KMS-11 (cell line): Measurements from ENCODE around the gene TRAK2.

Experiments used
- H2AFZ ChIP-seq: fragments of 200-600 bp; sonication (generic); 2 replicates; pipeline ENCODE4 v1.6.1; 2016; ENCODE audit warnings: antibody characterized with exemption, mixed run types, low read depth
- H3K27ac ChIP-seq: fragments of 200-600 bp; sonication (generic); 2 replicates; pipeline ENCODE4 v1.6.1; 2016; ENCODE audit warnings: mild to moderate bottlenecking, mixed run types
- H3K27me3 ChIP-seq: fragments of 200-600 bp; sonication (generic); 2 replicates; pipeline ENCODE4 v1.6.1; 2017; ENCODE audit warnings: mild to moderate bottlenecking, low read depth, mixed run types, moderate library complexity; ENCODE audit not compliant: insufficient read depth
- H3K36me3 ChIP-seq: fragments of 200-600 bp; sonication (generic); 2 replicates; pipeline ENCODE4 v1.6.1; 2017; ENCODE audit warnings: mild to moderate bottlenecking, mixed run types; ENCODE audit not compliant: insufficient read depth
- H3K4me1 ChIP-seq: fragments of 200-600 bp; sonication (generic); 2 replicates; pipeline ENCODE4 v1.6.1; 2016; ENCODE audit warnings: mild to moderate bottlenecking, low read depth, mixed run types; ENCODE audit not compliant: poor library complexity, severe bottlenecking
- H3K4me2 ChIP-seq: fragments of 200-600 bp; sonication (generic); 2 replicates; pipeline ENCODE4 v1.7.0; 2016; ENCODE audit warnings: mild to moderate bottlenecking, mixed run types
- H3K4me3 ChIP-seq: fragments of 200-600 bp; sonication (generic); IDR thresholded peaks from 2 replicates; pipeline ENCODE4 v1.6.1; 2017; ENCODE audit warnings: low read depth, low read length, mixed read lengths; ENCODE audit not compliant: insufficient read depth
- H3K79me2 ChIP-seq: fragments of 200-600 bp; sonication (generic); 2 replicates; pipeline ENCODE4 v1.6.1; 2016; ENCODE audit warnings: low read depth, mixed run types; ENCODE audit not compliant: insufficient read depth
- H3K9ac ChIP-seq: fragments of 200-600 bp; sonication (generic); 2 replicates; pipeline ENCODE4 v1.6.1; 2016; ENCODE audit warnings: mild to moderate bottlenecking, mixed run types
- H4K20me1 ChIP-seq: fragments of 200-600 bp; sonication (generic); 2 replicates; pipeline ENCODE4 v1.6.1; 2016; ENCODE audit warnings: mild to moderate bottlenecking, mixed run types; ENCODE audit not compliant: insufficient read depth
- TF ChIP-seq, protein P1 (sequence below): fragments of 200-600 bp; sonication (generic); conservative IDR thresholded peaks from 2 replicates; pipeline ENCODE4 v1.6.1; 2017; ENCODE audit warnings: low read depth, mild to moderate bottlenecking, antibody characterized with exemption, low read length, moderate library complexity, mixed read lengths

Gene TRAK2

DNA sequence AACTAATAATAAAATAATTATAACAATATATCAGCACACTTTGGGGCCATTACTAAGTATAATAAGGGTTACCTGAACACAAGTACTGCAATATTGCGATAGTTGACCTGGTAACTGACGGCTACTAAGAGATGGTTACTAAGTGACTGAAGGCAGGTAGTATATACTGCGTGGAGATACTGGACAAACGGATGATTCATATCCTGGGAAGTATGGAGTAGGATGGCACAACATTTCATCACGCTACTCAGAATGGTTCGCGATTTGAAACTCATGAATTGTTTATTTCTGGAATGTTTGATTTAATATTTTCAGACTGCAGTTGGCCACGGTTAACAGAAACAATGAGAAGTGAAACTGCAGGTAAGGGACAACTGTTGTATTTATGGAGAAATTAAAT, 54.7 kb downstream of the TRAK2 start:
- TF ChIP-seq, protein P1, sequence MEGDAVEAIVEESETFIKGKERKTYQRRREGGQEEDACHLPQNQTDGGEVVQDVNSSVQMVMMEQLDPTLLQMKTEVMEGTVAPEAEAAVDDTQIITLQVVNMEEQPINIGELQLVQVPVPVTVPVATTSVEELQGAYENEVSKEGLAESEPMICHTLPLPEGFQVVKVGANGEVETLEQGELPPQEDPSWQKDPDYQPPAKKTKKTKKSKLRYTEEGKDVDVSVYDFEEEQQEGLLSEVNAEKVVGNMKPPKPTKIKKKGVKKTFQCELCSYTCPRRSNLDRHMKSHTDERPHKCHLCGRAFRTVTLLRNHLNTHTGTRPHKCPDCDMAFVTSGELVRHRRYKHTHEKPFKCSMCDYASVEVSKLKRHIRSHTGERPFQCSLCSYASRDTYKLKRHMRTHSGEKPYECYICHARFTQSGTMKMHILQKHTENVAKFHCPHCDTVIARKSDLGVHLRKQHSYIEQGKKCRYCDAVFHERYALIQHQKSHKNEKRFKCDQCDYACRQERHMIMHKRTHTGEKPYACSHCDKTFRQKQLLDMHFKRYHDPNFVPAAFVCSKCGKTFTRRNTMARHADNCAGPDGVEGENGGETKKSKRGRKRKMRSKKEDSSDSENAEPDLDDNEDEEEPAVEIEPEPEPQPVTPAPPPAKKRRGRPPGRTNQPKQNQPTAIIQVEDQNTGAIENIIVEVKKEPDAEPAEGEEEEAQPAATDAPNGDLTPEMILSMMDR, result no peak
- Histone ChIP-seq H3K4me2 (no peak overlapping the region), H3K4me1 (no peaks in the 10 kb centered on the region), H3K36me3 (no peaks in the 10 kb centered on the region; the same call in 1 of the 2 replicates), H2AFZ (no peak overlapping the region), H3K79me2 (no peaks in the 10 kb centered on the region), H3K9ac (no peak overlapping the region), H4K20me1 (no peaks in the 10 kb centered on the region), H3K4me3 (no peak overlapping the region), H3K27ac (no peak overlapping the region), H3K27me3 (no peaks in the 10 kb centered on the region)

DNA sequence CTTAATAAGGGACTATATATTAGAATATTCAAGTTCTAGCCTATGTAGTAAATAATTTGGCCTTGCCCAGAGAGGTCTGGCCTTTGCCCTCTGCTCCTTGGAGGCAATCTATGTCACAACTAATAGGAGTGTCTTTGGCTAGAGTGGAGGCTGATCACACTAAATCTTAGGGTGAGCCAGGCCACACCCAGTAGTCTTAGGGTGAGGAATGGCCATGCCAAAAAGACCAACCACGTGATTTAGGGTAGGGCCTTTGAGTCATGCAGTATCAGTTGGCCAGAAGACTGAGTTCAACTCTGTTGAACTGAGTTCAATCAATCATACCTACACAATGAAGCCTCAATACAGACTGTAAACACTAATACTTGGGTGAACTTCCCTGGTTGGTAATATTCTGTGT, 68.1 kb downstream of the TRAK2 start:
- H3K4me2 ChIP-seq, result no peak overlapping the region
- H3K27me3 ChIP-seq, result no peaks in the 10 kb centered on the region
- TF ChIP-seq, protein P1, result no peak
- no peaks in the 10 kb centered on the region for H4K20me1 ChIP-seq
- no peak overlapping the region for H3K9ac ChIP-seq
- H3K4me1 ChIP-seq, result no peaks in the 10 kb centered on the region
- H3K27ac ChIP-seq, result no peak overlapping the region
- H3K36me3 ChIP-seq, result no peaks in the 10 kb centered on the region
- no peak overlapping the region for H2AFZ ChIP-seq
- H3K4me3 ChIP-seq, result no peak overlapping the region
- no peaks in the 10 kb centered on the region for H3K79me2 ChIP-seq

DNA sequence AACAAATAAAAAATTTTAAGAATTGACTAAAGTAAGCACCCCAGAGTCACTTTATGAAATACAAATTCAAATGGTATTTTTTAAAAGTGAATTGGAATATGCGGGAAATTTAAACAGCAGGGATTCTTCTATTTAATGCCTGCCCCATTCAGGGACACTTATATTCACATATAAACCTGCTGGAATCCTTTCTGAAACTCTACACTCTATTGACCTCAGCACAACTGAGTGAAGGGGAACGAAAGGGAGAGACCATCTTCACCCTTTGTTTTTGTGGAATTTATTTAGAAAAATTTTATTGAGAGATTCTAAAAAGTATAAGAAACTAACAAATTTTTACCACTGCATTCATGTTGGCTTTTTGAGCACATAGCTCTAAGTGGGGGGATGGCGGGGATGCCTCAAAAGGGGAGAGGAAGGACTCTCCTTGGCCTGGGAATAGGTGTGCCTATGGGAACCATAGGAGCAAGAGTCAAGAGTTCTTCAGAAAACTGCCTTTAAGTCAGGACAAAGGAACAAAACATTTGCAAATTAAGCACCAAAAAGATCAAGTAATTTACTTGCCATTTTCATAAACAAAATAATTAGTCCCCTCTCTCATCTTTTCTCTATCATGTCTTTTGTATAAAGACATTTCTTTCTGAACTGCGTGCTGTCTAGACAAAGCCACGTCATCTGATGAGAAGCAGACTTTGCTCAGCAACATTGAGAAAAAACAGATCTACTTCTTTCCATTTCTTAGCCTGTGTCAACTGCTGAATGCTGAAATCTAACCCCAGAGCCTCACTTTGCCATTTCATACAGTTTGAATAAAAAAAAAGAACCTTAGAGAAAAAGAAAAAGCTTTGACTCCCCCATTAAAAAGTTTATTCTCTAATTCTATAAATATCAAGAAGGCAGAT, 72.5 kb downstream of the TRAK2 start:
- TF ChIP-seq, protein P1, result no peak
- Histone ChIP-seq H3K27me3 (no peaks in the 10 kb centered on the region), H3K79me2 (no peaks in the 10 kb centered on the region), H3K27ac (no peak overlapping the region), H3K9ac (no peak overlapping the region), H4K20me1 (no peaks in the 10 kb centered on the region), H3K36me3 (no peaks in the 10 kb centered on the region), H2AFZ (no peak overlapping the region), H3K4me1 (no peaks in the 10 kb centered on the region), H3K4me2 (no peak overlapping the region), H3K4me3 (no peak overlapping the region)

DNA sequence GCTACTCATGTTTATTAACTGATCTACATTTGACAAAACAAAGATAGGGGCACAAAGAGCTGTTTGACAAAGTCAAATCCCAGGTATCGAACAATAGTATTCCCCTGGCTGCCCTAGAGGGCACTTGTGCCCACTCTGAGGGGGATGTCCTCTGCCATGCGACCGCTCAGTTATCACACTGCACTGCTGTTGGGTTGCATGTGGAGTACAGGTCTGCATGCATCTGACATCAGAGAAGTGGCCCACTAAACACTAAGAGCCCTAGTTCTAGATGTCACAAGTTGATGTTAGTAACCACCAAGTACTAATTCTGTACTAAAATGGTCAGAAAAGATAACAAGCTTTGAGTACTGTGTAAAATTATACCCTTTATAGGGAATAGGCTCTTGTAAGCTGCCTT, 74.0 kb downstream of the TRAK2 start:
- no peaks in the 10 kb centered on the region for H3K79me2 ChIP-seq
- H3K4me1 ChIP-seq, result no peaks in the 10 kb centered on the region
- H3K36me3 ChIP-seq, result no peaks in the 10 kb centered on the region
- H2AFZ ChIP-seq, result no peak overlapping the region
- H3K4me3 ChIP-seq, result no peak overlapping the region
- no peak overlapping the region for H3K27ac ChIP-seq
- TF ChIP-seq, protein P1, result no peak
- H3K27me3 ChIP-seq, result no peaks in the 10 kb centered on the region
- H3K9ac ChIP-seq, result no peak overlapping the region
- no peak overlapping the region for H3K4me2 ChIP-seq
- no peaks in the 10 kb centered on the region for H4K20me1 ChIP-seq
